LNCAP (cell line): Measurements from ENCODE around the gene RNH1.

Experiments
- TF ChIP-seq, protein P1 (sequence below): fragments of 450-650 bp; IDR thresholded peaks from 2 replicates; pipeline ENCODE4 v1.5.1; 2017; ENCODE audit warnings: mild to moderate bottlenecking

RNH1 gene

GRCh38 chr11:449889-450808 is 56.9 kb downstream of the RNH1 start, which contains the start of gene PTDSS2:
Gene PTDSS2 (plus strand): TSS chr11:450279. CDS start chr11:450456, 177 bp downstream.
- TF ChIP-seq, protein P1, sequence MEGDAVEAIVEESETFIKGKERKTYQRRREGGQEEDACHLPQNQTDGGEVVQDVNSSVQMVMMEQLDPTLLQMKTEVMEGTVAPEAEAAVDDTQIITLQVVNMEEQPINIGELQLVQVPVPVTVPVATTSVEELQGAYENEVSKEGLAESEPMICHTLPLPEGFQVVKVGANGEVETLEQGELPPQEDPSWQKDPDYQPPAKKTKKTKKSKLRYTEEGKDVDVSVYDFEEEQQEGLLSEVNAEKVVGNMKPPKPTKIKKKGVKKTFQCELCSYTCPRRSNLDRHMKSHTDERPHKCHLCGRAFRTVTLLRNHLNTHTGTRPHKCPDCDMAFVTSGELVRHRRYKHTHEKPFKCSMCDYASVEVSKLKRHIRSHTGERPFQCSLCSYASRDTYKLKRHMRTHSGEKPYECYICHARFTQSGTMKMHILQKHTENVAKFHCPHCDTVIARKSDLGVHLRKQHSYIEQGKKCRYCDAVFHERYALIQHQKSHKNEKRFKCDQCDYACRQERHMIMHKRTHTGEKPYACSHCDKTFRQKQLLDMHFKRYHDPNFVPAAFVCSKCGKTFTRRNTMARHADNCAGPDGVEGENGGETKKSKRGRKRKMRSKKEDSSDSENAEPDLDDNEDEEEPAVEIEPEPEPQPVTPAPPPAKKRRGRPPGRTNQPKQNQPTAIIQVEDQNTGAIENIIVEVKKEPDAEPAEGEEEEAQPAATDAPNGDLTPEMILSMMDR: no peak

GRCh38 chr11:447923-448731 is 58.9 kb downstream of the RNH1 start:
- TF ChIP-seq, protein P1: peak; percentile 95

DNA sequence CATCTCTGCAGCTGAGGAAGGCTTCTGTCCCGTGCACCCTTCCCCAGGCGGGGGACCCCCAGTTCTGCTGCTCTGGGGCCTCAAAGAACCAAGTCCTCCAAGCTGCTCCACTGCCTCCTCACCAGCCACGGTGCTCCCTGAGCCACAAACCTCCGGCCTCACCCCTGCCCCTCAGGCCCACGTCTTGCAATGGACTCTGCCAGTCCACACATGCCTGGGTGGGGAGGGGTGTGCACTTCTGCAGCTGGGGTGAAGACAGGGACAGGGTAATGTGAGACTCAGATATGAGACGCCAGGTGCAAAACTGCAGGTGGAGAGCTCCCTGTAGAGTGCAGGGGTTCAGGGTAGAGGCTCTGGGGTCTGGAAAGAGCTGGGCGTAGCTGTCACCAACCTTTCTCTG is 60.2 kb downstream of the RNH1 start:
- TF ChIP-seq, protein P1: no peak

- TF ChIP-seq, protein P1: no peak
These were observed 61.1 kb downstream of the RNH1 start for GRCh38 chr11:445765-446588.
